Measurements from ENCODE around the gene CCDC71L.
"Not testable (repeated sequence)": the region's sequence is repeated elsewhere in the genome, so short reads cannot be mapped to it uniquely, and the experiment has no call there.

Gene CCDC71L

GRCh38 chr7:106660862-106661720, at the start of gene CCDC71L:
TSS of gene CCDC71L (minus strand) at chr7:106661158. CDS start at chr7:106660896, 262 bp downstream.
- peak; percentile 83 for DNase-seq

GRCh38 chr7:106709604-106710003, 48.6 kb upstream of the CCDC71L start:
- not testable (repeated sequence) for DNase-seq

- no peak for DNase-seq
Observed at GRCh38 chr7:106704000-106704840, 43.3 kb upstream of the CCDC71L start.

- no peak for DNase-seq
Observed at GRCh38 chr7:106693677-106694353, 32.9 kb upstream of the CCDC71L start.

- no peak for DNase-seq
Observed at GRCh38 chr7:106692450-106693051, 31.6 kb upstream of the CCDC71L start.

- not testable (repeated sequence) for DNase-seq
Observed at GRCh38 chr7:106688161-106688560, 27.2 kb upstream of the CCDC71L start.

GRCh38 chr7:106683941-106684340, 23.0 kb upstream of the CCDC71L start:
- no peak for DNase-seq

GRCh38 chr7:106681815-106682495, 21.0 kb upstream of the CCDC71L start:
- no peak for DNase-seq

- no peak for DNase-seq
Observed at GRCh38 chr7:106679153-106679931, 18.4 kb upstream of the CCDC71L start.

- no peak for DNase-seq
Observed at GRCh38 chr7:106678795-106679152, 17.8 kb upstream of the CCDC71L start.

GRCh38 chr7:106676506-106676905, 15.5 kb upstream of the CCDC71L start:
- DNase-seq, result not testable (repeated sequence)

GRCh38 chr7:106673688-106674087, 12.7 kb upstream of the CCDC71L start:
- DNase-seq, result not testable (repeated sequence)

- not testable (repeated sequence) for DNase-seq
Observed at GRCh38 chr7:106671930-106672329, 11.0 kb upstream of the CCDC71L start.

- DNase-seq, result no peak
Observed at GRCh38 chr7:106671160-106671559, 10.2 kb upstream of the CCDC71L start.

- DNase-seq, result no peak
Observed at GRCh38 chr7:106668861-106669524, 8.0 kb upstream of the CCDC71L start.

- no peak for DNase-seq
Observed at GRCh38 chr7:106666353-106666752, 5.4 kb upstream of the CCDC71L start.

- DNase-seq, result no peak
Observed at GRCh38 chr7:106664343-106664742, 3.4 kb upstream of the CCDC71L start.

GRCh38 chr7:106659963-106660861, 746 bp downstream of the CCDC71L start:
- peak; percentile 39 for DNase-seq

GRCh38 chr7:106659166-106659962, 1.6 kb downstream of the CCDC71L start:
- no peak for DNase-seq

Measured in NCI-H2081 treated with DMSO at 0.1 percent for 48 hours (cell line).